GM23248 (cell line): ENCODE measurements around the gene IGFBP4. TPM values are rescaled to one million over a fixed set of nuclear protein-coding genes. Genes with fewer than 3 reads are reported as not detected.
A peak's percentile ranks its signal among the peaks of the same experiment; 100 is the strongest.

Experiments used
- DNase-seq: peaks from one replicate; pipeline ENCODE4 v3.0.0-alpha.2; 2015
- H2AFZ ChIP-seq: fragments of 200-600 bp; sonication (generic); 2 replicates; pipeline ENCODE4 v1.6.1; 2016; ENCODE audit warnings: antibody characterized with exemption
- H3F3A ChIP-seq: fragments of 200-600 bp; sonication (generic); 2 replicates; pipeline ENCODE4 v1.6.1; 2016; ENCODE audit warnings: mild to moderate bottlenecking, antibody characterized with exemption, mixed run types; ENCODE audit not compliant: insufficient read depth
- H3K27ac ChIP-seq: fragments of 200-600 bp; sonication (generic); 2 replicates; pipeline ENCODE4 v1.5.1; 2016; ENCODE audit warnings: mild to moderate bottlenecking
- H3K27me3 ChIP-seq: fragments of 200-600 bp; sonication (generic); replicated peaks from 2 replicates; pipeline ENCODE4 v1.6.1; 2016; ENCODE audit warnings: mild to moderate bottlenecking; ENCODE audit not compliant: insufficient read depth
- H3K36me3 ChIP-seq: fragments of 200-600 bp; sonication (generic); 2 replicates; pipeline ENCODE4 v1.6.1; 2016; ENCODE audit warnings: low read depth, mild to moderate bottlenecking
- H3K4me1 ChIP-seq: fragments of 200-600 bp; sonication (generic); 2 replicates; pipeline ENCODE4 v1.6.1; 2016; ENCODE audit warnings: mild to moderate bottlenecking; ENCODE audit not compliant: insufficient read depth
- H3K4me2 ChIP-seq: fragments of 200-600 bp; sonication (generic); one replicate; pipeline ENCODE4 v1.6.1; 2016; ENCODE audit warnings: mild to moderate bottlenecking; ENCODE audit not compliant: unreplicated experiment
- H3K4me3 ChIP-seq: fragments of 200-600 bp; sonication (generic); 2 replicates; pipeline ENCODE4 v1.5.1; 2016; ENCODE audit warnings: mild to moderate bottlenecking
- H3K79me2 ChIP-seq: fragments of 200-600 bp; sonication (generic); 2 replicates; pipeline ENCODE4 v1.6.1; 2016; ENCODE audit warnings: mild to moderate bottlenecking; ENCODE audit not compliant: insufficient read depth
- H3K9ac ChIP-seq: fragments of 200-600 bp; sonication (generic); 2 replicates; pipeline ENCODE4 v1.6.1; 2016; ENCODE audit warnings: mild to moderate bottlenecking
- H3K9me2 ChIP-seq: fragments of 200-600 bp; sonication (generic); 2 replicates; pipeline ENCODE4 v1.6.1; 2016; ENCODE audit warnings: mixed run types, mild to moderate bottlenecking, moderate library complexity; ENCODE audit not compliant: insufficient read depth
- H3K9me3 ChIP-seq: fragments of 200-600 bp; sonication (generic); one replicate; pipeline ENCODE4 v1.6.1; 2017; ENCODE audit warnings: low read depth
- H4K20me1 ChIP-seq: fragments of 200-600 bp; sonication (generic); 2 replicates; pipeline ENCODE4 v1.6.0; 2016; ENCODE audit not compliant: insufficient read depth
- EZH2 ChIP-seq: fragments of 200-600 bp; sonication (generic); IDR thresholded peaks from 2 replicates; pipeline ENCODE4 v1.6.1; 2018; ENCODE audit warnings: antibody characterized with exemption, mild to moderate bottlenecking; ENCODE audit not compliant: insufficient read depth, poor library complexity, severe bottlenecking
- EZH2phosphoT487 ChIP-seq: fragments of 200-600 bp; sonication (generic); IDR thresholded peaks from 2 replicates; pipeline ENCODE4 v1.6.1; 2018; ENCODE audit warnings: antibody characterized with exemption, moderate library complexity, mild to moderate bottlenecking, low read depth; ENCODE audit not compliant: insufficient read depth
- WGBS, 2 experiments: methylation state at CpG; one replicate each; pipeline ENCODE4 v1.1.6; 2015 to 2017; ENCODE audit warnings: low lambda C conversion rate in 2 of 2, low coverage in 1 of 2; ENCODE audit errors: missing lambda C conversion rate in 2 of 2; 5-methylcytosine and 5-hydroxymethylcytosine counted together
- in situ Hi-C: fragments of 300-500 bp; cut with MboI; formaldehyde crosslinking; loops from 2 replicates; pipeline ENCODE4 v1.15.0; 2020
- polyA plus RNA-seq: library from polyadenylated mRNA; unstranded; fragments of >200 nt; fragmentation: Nextera tagmentation; extraction: Ambion mirVana; gene quantifications from 2 replicates; pipeline ENCODE4 v1.2.1, GENCODE V29; 2016
- total RNA-seq: library from RNA; depleted of rRNA; stranded (reverse); fragments of >200 nt; shearing (Covaris generic); gene quantifications from 2 replicates; pipeline ENCODE4 v1.2.3, GENCODE V29; 2014

Gene IGFBP4
- total and polyA plus RNA-seq, 2 experiments from 2014 or later: 408 to 1,209 TPM

- TF ChIP-seq EZH2 (no peak), EZH2phosphoT487 (no peak)
- Histone ChIP-seq H3K9me2 (no peaks in the 10 kb centered on the region), H4K20me1 (no peaks in the 10 kb centered on the region), H3K79me2 (peaks cover 42% of the 10 kb centered on the region), H3K4me2 (no peak overlapping the region), H3K4me1 (peaks cover 98% of the 10 kb centered on the region), H3K36me3 (peaks cover 45% of the 10 kb centered on the region), H3K9me3 (no peaks in the 10 kb centered on the region), H3K4me3 (no peak overlapping the region), H3F3A (peaks cover 92% of the 10 kb centered on the region), H3K27me3 (no peaks in the 10 kb centered on the region), H3K9ac (peak overlapping the region; percentile 26), H3K27ac (peak overlapping the region; percentile 89), H2AFZ (no peak overlapping the region)
- WGBS, 2 experiments: 61 to 78% methylated on average over 2 of the region's 2 CpGs
- DNase-seq: no peak
- in situ Hi-C loops: no loop called here
These were observed 11.4 kb downstream of the IGFBP4 start for GRCh38 chr17:40454613-40454995.

- DNase-seq: peak; percentile 50
- H3K4me2 ChIP-seq: peak overlapping the region; percentile 14
- 31 to 37% methylated on average over 16 of the region's 16 CpGs for WGBS, 2 experiments
- H3K36me3 ChIP-seq: peaks cover 45% of the 10 kb centered on the region
- H3K27ac ChIP-seq: peak overlapping the region; percentile 89
- no peak overlapping the region for H3K4me3 ChIP-seq
- no peaks in the 10 kb centered on the region for H3K9me2 ChIP-seq
- peaks cover 24% of the 10 kb centered on the region for H3K79me2 ChIP-seq
- no peaks in the 10 kb centered on the region for H3K9me3 ChIP-seq
- H3F3A ChIP-seq: peaks cover 88% of the 10 kb centered on the region
- no peaks in the 10 kb centered on the region for H4K20me1 ChIP-seq
- in situ Hi-C loops: no loop called here
- H3K4me1 ChIP-seq: peaks cover 90% of the 10 kb centered on the region
- peak overlapping the region; percentile 39; the same call in 1 of the 2 replicates for H3K9ac ChIP-seq
- no peak overlapping the region for H2AFZ ChIP-seq
- TF ChIP-seq EZH2phosphoT487 (no peak), EZH2 (no peak)
- no peaks in the 10 kb centered on the region for H3K27me3 ChIP-seq
These were observed 13.2 kb downstream of the IGFBP4 start for GRCh38 chr17:40456396-40456951.

- no peak overlapping the region; the same call in 1 of the 2 replicates for H3K4me3 ChIP-seq
- no peaks in the 10 kb centered on the region for H3K9me2 ChIP-seq
- H3K9me3 ChIP-seq: no peaks in the 10 kb centered on the region
- H3F3A ChIP-seq: peaks cover 90% of the 10 kb centered on the region
- TF ChIP-seq EZH2 (no peak), EZH2phosphoT487 (no peak)
- H3K9ac ChIP-seq: peak overlapping the region; percentile 50
- peaks cover 20% of the 10 kb centered on the region; the same call in 1 of the 2 replicates for H3K79me2 ChIP-seq
- peak overlapping the region; percentile 89 for H3K27ac ChIP-seq
- peak overlapping the region; percentile 17 for H3K4me2 ChIP-seq
- H3K36me3 ChIP-seq: peaks cover 45% of the 10 kb centered on the region
- no peaks in the 10 kb centered on the region for H4K20me1 ChIP-seq
- WGBS, 2 experiments: 89 to 96% methylated on average over 3 of the region's 3 CpGs
- DNase-seq: peak; percentile 30
- in situ Hi-C loops: no loop called here
- no peaks in the 10 kb centered on the region for H3K27me3 ChIP-seq
- H3K4me1 ChIP-seq: peaks cover 81% of the 10 kb centered on the region
- no peak overlapping the region for H2AFZ ChIP-seq
These were observed 14.1 kb downstream of the IGFBP4 start for GRCh38 chr17:40457369-40457768.

GRCh38 chr17:40457964-40458791, 14.9 kb downstream of the IGFBP4 start:
- H3K9me3 ChIP-seq: no peaks in the 10 kb centered on the region
- H3K27ac ChIP-seq: peak overlapping the region; percentile 89
- in situ Hi-C loops: no loop called here
- H3K4me1 ChIP-seq: peaks cover 73% of the 10 kb centered on the region
- H3F3A ChIP-seq: peaks cover 87% of the 10 kb centered on the region
- peaks cover 12% of the 10 kb centered on the region; the same call in 1 of the 2 replicates for H3K79me2 ChIP-seq
- no peaks in the 10 kb centered on the region for H3K27me3 ChIP-seq
- WGBS, 2 experiments: 3 to 6% methylated on average over 16 of the region's 16 CpGs
- DNase-seq: peak; percentile 94
- H3K4me2 ChIP-seq: peak overlapping the region; percentile 52
- TF ChIP-seq EZH2phosphoT487: no peak
- TF ChIP-seq EZH2: no peak
- H4K20me1 ChIP-seq: no peaks in the 10 kb centered on the region
- no peak overlapping the region; the same call in 1 of the 2 replicates for H3K4me3 ChIP-seq
- H3K36me3 ChIP-seq: peaks cover 39% of the 10 kb centered on the region
- peak overlapping the region; percentile 50 for H3K9ac ChIP-seq
- H3K9me2 ChIP-seq: no peaks in the 10 kb centered on the region
- H2AFZ ChIP-seq: no peak overlapping the region
